HepG2 (cell line): ENCODE measurements around the gene SEMA4A. TPM values are rescaled to one million over a fixed set of nuclear protein-coding genes. Genes with fewer than 3 reads are reported as not detected.

Experiments used
- ARNT2 ChIP-seq: sonication (generic); formaldehyde crosslinking; IDR thresholded peaks from 2 replicates; pipeline ENCODE4 v1.8.0; 2022; ENCODE audit warnings: mild to moderate bottlenecking, low read depth, missing genetic modification reagents, moderate library complexity
- ATF3 ChIP-seq: sonication (generic); formaldehyde crosslinking; IDR thresholded peaks from 2 replicates; pipeline ENCODE4 v1.4.0; 2020; ENCODE audit warnings: missing genetic modification reagents
- ATF4 ChIP-seq, 2 experiments: fragments of 450-650 bp in 1 of 2; sonication (generic) in 1 of 2; formaldehyde crosslinking; IDR thresholded peaks; 2 replicates each; pipeline versions ENCODE4 v1.5.0 to v1.8.0; 2020 to 2022; ENCODE audit warnings: mild to moderate bottlenecking in 1 of 2, missing genetic modification reagents in 1 of 2
- GATAD1 ChIP-seq: IDR thresholded peaks from 2 replicates; pipeline ENCODE4 v1.6.1; 2016; ENCODE audit warnings: missing genetic modification reagents, missing compliant biosample characterization
- GATAD2A ChIP-seq: IDR thresholded peaks from 2 replicates; pipeline ENCODE4 v1.6.1; 2016
- GMEB2 ChIP-seq: IDR thresholded peaks from 2 replicates; pipeline ENCODE4 v1.6.1; 2016; ENCODE audit warnings: missing biosample characterization, missing genetic modification reagents, low read depth
- GPBP1L1 ChIP-seq: sonication (generic); formaldehyde crosslinking; IDR thresholded peaks from 2 replicates; pipeline ENCODE4 v1.5.0; 2020; ENCODE audit warnings: mild to moderate bottlenecking, missing genetic modification reagents
- HOXA3 ChIP-seq: sonication (generic); formaldehyde crosslinking; IDR thresholded peaks from 2 replicates; pipeline ENCODE4 v1.5.0; 2020; ENCODE audit warnings: missing genetic modification reagents
- NR1H2 ChIP-seq: sonication (generic); formaldehyde crosslinking; IDR thresholded peaks from 2 replicates; pipeline ENCODE4 v1.8.1; 2022; ENCODE audit warnings: low read depth, missing genetic modification reagents, borderline replicate concordance
- PAWR ChIP-seq: sonication (generic); formaldehyde crosslinking; IDR thresholded peaks from 2 replicates; pipeline ENCODE4 v1.4.0; 2020; ENCODE audit warnings: missing genetic modification reagents, mild to moderate bottlenecking, borderline replicate concordance
- PRMT3 ChIP-seq: sonication (generic); formaldehyde crosslinking; IDR thresholded peaks from 2 replicates; pipeline ENCODE4 v1.8.1; 2022; ENCODE audit warnings: low read depth, mild to moderate bottlenecking, moderate library complexity, missing genetic modification reagents, borderline replicate concordance
- SP140L ChIP-seq: sonication (generic); formaldehyde crosslinking; IDR thresholded peaks from 2 replicates; pipeline ENCODE4 v1.4.0; 2020; ENCODE audit warnings: missing genetic modification reagents, borderline replicate concordance
- YY1 ChIP-seq: IDR thresholded peaks from 2 replicates; pipeline ENCODE4 v1.6.1; 2011; ENCODE audit warnings: low read length, low read depth, moderate library complexity, mild to moderate bottlenecking; ENCODE audit not compliant: insufficient read depth, insufficient replicate concordance
- ZFP62 ChIP-seq: sonication (generic); formaldehyde crosslinking; IDR thresholded peaks from 2 replicates; pipeline ENCODE4 v1.4.0; 2020; ENCODE audit warnings: missing genetic modification reagents
- ZFP91 ChIP-seq: sonication (generic); formaldehyde crosslinking; IDR thresholded peaks from 2 replicates; pipeline ENCODE4 v1.9.0; 2022; ENCODE audit warnings: missing genetic modification reagents, mild to moderate bottlenecking, borderline replicate concordance
- ZNF143 ChIP-seq: sonication (generic); formaldehyde crosslinking; IDR thresholded peaks from 2 replicates; pipeline ENCODE4 v1.4.0; 2020; ENCODE audit warnings: missing genetic modification reagents
- ZNF17 ChIP-seq: sonication (generic); formaldehyde crosslinking; IDR thresholded peaks from 2 replicates; pipeline ENCODE4 v1.5.0; 2020; ENCODE audit warnings: mild to moderate bottlenecking, missing genetic modification reagents
- ZNF343 ChIP-seq: sonication (generic); formaldehyde crosslinking; IDR thresholded peaks from 2 replicates; pipeline ENCODE4 v1.4.0; 2020; ENCODE audit warnings: mild to moderate bottlenecking, missing genetic modification reagents
- ZNF510 ChIP-seq: sonication (generic); formaldehyde crosslinking; IDR thresholded peaks from 2 replicates; pipeline ENCODE4 v1.4.0; 2020; ENCODE audit warnings: low read depth, mild to moderate bottlenecking, missing genetic modification reagents
- ZNF598 ChIP-seq: sonication (generic); formaldehyde crosslinking; IDR thresholded peaks from 2 replicates; pipeline ENCODE4 v1.5.1; 2020; ENCODE audit warnings: mild to moderate bottlenecking, missing genetic modification reagents, borderline replicate concordance
- ZNF766 ChIP-seq: sonication (generic); formaldehyde crosslinking; IDR thresholded peaks from 2 replicates; pipeline ENCODE4 v1.5.0; 2020; ENCODE audit warnings: missing genetic modification reagents, borderline replicate concordance
- ZNF768 ChIP-seq: sonication (generic); formaldehyde crosslinking; IDR thresholded peaks from 2 replicates; pipeline ENCODE4 v1.4.0; 2020; ENCODE audit warnings: missing genetic modification reagents
- ZNF772 ChIP-seq: sonication (generic); formaldehyde crosslinking; IDR thresholded peaks from 2 replicates; pipeline ENCODE4 v1.5.0; 2020; ENCODE audit warnings: mild to moderate bottlenecking, missing genetic modification reagents
- ZNF773 ChIP-seq: sonication (generic); formaldehyde crosslinking; IDR thresholded peaks from 2 replicates; pipeline ENCODE4 v1.4.0; 2020; ENCODE audit warnings: missing genetic modification reagents, borderline replicate concordance
- polyA plus RNA-seq, 8 experiments: library from polyadenylated mRNA; depleted of rRNA in 3 of 8; stranded (reverse) in 7 of 8; unstranded in 1 of 8; fragments of >200 nt; fragmentation: Illumina TruSeq in 4 of 8; extraction: Trizol in 4 of 8; gene quantifications; 2 replicates each; pipeline versions ENCODE4 v1.2.1 to v1.2.3, GENCODE V29; 2011 to 2016; ENCODE audit warnings: low read depth in 4 of 8, missing spikeins in 1 of 8, mixed read lengths in 1 of 8; ENCODE audit not compliant: insufficient read depth in 1 of 8
- total RNA-seq, 5 experiments: library from RNA; depleted of rRNA; stranded (reverse); fragments of >200 nt; fragmentation: Illumina TruSeq; extraction: Trizol; gene quantifications; 2 replicates each; pipeline ENCODE4 v1.2.3, GENCODE V29; 2016; ENCODE audit warnings: low read depth in 1 of 5

Gene SEMA4A
- total and polyA plus RNA-seq, 2 of the 13 experiments (the other 11 are each of a cell fraction or from before 2014, with no cell fraction given): 0.09 to 0.20 TPM

- TF ChIP-seq GATAD2A: peak; percentile 95
- no peak; the same call in 1 of the 2 replicates for TF ChIP-seq ZNF143 (CRISPR knock-in tag)
- no peak for TF ChIP-seq ZNF768 (CRISPR knock-in tag)
- no peak for TF ChIP-seq ZNF17
- TF ChIP-seq HOXA3 (CRISPR knock-in tag): peak; percentile 67
- peak; percentile 61 for TF ChIP-seq GATAD1 (CRISPR knock-in tag)
- TF ChIP-seq ATF4 (CRISPR knock-in tag; IDR thresholded peaks at IDR 0.05): peak in 1 of 2 experiments; percentile 37; a peak in 1 of 4 replicates
- TF ChIP-seq ZNF772 (CRISPR knock-in tag): peak; percentile 89
- no peak for TF ChIP-seq SP140L (CRISPR knock-in tag)
- peak; percentile 60 for TF ChIP-seq YY1
- peak; percentile 99 for TF ChIP-seq ATF3 (CRISPR knock-in tag)
- TF ChIP-seq ZFP91 (CRISPR knock-in tag): peak; percentile 87
- TF ChIP-seq ZNF343 (CRISPR knock-in tag): peak; percentile 54; the same call in 1 of the 2 replicates
- no peak for TF ChIP-seq ZNF773 (CRISPR knock-in tag)
- TF ChIP-seq NR1H2 (CRISPR knock-in tag): no peak
- TF ChIP-seq PRMT3 (CRISPR knock-in tag): no peak
- TF ChIP-seq ZFP62: no peak
- TF ChIP-seq ZNF510: peak; percentile 59; the same call in 1 of the 2 replicates
- no peak for TF ChIP-seq ZNF598
- TF ChIP-seq ARNT2: peak; percentile 72
- no peak for TF ChIP-seq GPBP1L1 (CRISPR knock-in tag)
- TF ChIP-seq PAWR (CRISPR knock-in tag): 0 out of 2 replicates have a peak, but pooled peaks have one; percentile 65
- TF ChIP-seq GMEB2: no peak
- TF ChIP-seq ZNF766: no peak
These were observed 23.5 kb upstream of the SEMA4A start (continued) for GRCh38 chr1:156129687-156130577.
